Large intestine (tissue), 3 donors: ENCODE data around the gene IL21R. TPM values are rescaled to one million over a fixed set of nuclear protein-coding genes. Genes with fewer than 3 reads are reported as not detected.

Experiments
- DNase-seq, 2 donors: peaks; one replicate each; pipeline versions ENCODE4 v3.0.0 to v3.0.0-alpha.2; 2013
- H3K27ac ChIP-seq: one replicate; pipeline ENCODE4 v1.5.1; 2013; ENCODE audit warnings: low read length
- H3K27me3 ChIP-seq: 2 replicates; pipeline ENCODE4 v1.6.1; 2013; ENCODE audit warnings: low read length; ENCODE audit not compliant: control insufficient read depth, insufficient read depth
- H3K36me3 ChIP-seq: 2 replicates; pipeline ENCODE4 v1.6.1; 2013; ENCODE audit warnings: low read length; ENCODE audit not compliant: control insufficient read depth, insufficient read depth
- H3K4me1 ChIP-seq: one replicate; pipeline ENCODE4 v1.6.1; 2013; ENCODE audit warnings: low read length; ENCODE audit not compliant: control insufficient read depth, insufficient read depth
- H3K4me3 ChIP-seq: one replicate; pipeline ENCODE4 v1.5.1; 2013; ENCODE audit warnings: low read length
- H3K9me3 ChIP-seq: one replicate; pipeline ENCODE4 v1.6.1; 2013; ENCODE audit warnings: mild to moderate bottlenecking, low read depth, low read length, moderate library complexity; ENCODE audit not compliant: control insufficient read depth
- WGBS: methylation state at CpG from one replicate; pipeline ENCODE4 v1.1.5; 2013; ENCODE audit warnings: low lambda C conversion rate; ENCODE audit not compliant: insufficient coverage; 5-methylcytosine and 5-hydroxymethylcytosine counted together
- polyA plus RNA-seq: library from polyadenylated mRNA; unstranded; fragments of 120-200 nt; gene quantifications from one replicate; pipeline ENCODE4 v1.2.1, GENCODE V29; 2013

IL21R gene
- polyA plus RNA-seq, 1 donor, result 0.39 TPM

- Histone ChIP-seq H3K27ac (no peak overlapping the region), H3K36me3 (no peaks in the 10 kb centered on the region), H3K4me1 (no peaks in the 10 kb centered on the region), H3K4me3 (no peak overlapping the region), H3K9me3 (no peaks in the 10 kb centered on the region), H3K27me3 (no peaks in the 10 kb centered on the region)
- DNase-seq, result peak; percentile 57 to 67
- WGBS, result 20% methylated on average over 1 of the region's 9 CpGs
These were observed 27.1 kb upstream of the IL21R start for GRCh38 chr16:27374804-27375425.

- no peak for DNase-seq
- no peak overlapping the region for H3K4me3 ChIP-seq
- no peaks in the 10 kb centered on the region for H3K27me3 ChIP-seq
- H3K27ac ChIP-seq, result no peak overlapping the region
- H3K4me1 ChIP-seq, result no peaks in the 10 kb centered on the region
- no CpG with 5 or more reads among the region's 4 CpGs for WGBS
- H3K36me3 ChIP-seq, result no peaks in the 10 kb centered on the region
- no peaks in the 10 kb centered on the region for H3K9me3 ChIP-seq
These were observed 24.1 kb upstream of the IL21R start for GRCh38 chr16:27377666-27378485.

- no peak overlapping the region for H3K27ac ChIP-seq
- H3K9me3 ChIP-seq, result no peaks in the 10 kb centered on the region
- no peaks in the 10 kb centered on the region for H3K4me1 ChIP-seq
- no peaks in the 10 kb centered on the region for H3K36me3 ChIP-seq
- no peak overlapping the region for H3K4me3 ChIP-seq
- DNase-seq, result no peak
- no peaks in the 10 kb centered on the region for H3K27me3 ChIP-seq
- WGBS, result no CpG with 5 or more reads among the region's 11 CpGs
These were observed 23.0 kb upstream of the IL21R start for GRCh38 chr16:27378871-27379481.

DNA sequence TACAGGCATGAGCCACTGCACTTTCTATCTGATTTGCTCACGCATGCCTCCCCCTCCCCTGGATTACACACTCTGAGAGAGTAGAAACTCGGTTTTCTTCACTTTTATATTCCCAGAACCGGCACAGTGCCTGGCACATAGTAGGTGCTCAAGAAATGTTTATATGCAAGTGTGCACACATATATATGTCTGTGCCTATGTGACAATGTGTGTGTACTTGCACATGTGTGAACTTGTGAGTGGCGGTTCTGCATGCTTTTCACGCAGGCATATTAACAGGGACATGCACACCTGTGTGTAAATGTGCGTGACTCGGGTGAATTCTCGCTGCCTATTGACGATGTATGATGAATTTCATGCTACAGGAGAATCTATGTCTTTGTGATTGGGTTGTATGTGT is 22.1 kb upstream of the IL21R start:
- no peak for DNase-seq
- no CpG with 5 or more reads among the region's 9 CpGs for WGBS
- H3K4me3 ChIP-seq, result no peak overlapping the region

DNA sequence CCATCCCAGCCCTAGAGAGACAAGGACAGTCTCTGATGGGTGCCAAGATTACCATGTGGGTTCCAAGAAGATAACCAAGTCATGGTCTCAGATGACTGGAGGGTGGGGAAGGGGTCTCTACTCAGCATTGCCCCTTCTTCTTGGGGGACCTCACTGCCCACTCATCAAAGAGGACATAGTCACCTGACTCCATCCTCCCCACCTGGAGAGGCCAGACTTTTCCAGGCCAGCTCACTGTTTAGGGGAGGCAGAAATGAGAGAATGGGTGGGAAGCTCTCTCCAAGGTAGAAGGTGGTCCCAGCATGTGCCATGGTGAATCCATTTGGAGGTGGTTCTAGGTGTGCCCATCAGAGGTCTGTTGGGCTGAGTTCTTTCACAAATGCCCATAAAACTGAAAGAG is 20.7 kb upstream of the IL21R start:
- H3K9me3 ChIP-seq, result no peaks in the 10 kb centered on the region

More for the DNA sequence above, 22.1 kb upstream of the IL21R start:
- Histone ChIP-seq H3K9me3 (no peaks in the 10 kb centered on the region), H3K27ac (no peak overlapping the region), H3K27me3 (no peaks in the 10 kb centered on the region), H3K4me1 (no peaks in the 10 kb centered on the region), H3K36me3 (no peaks in the 10 kb centered on the region)

DNA sequence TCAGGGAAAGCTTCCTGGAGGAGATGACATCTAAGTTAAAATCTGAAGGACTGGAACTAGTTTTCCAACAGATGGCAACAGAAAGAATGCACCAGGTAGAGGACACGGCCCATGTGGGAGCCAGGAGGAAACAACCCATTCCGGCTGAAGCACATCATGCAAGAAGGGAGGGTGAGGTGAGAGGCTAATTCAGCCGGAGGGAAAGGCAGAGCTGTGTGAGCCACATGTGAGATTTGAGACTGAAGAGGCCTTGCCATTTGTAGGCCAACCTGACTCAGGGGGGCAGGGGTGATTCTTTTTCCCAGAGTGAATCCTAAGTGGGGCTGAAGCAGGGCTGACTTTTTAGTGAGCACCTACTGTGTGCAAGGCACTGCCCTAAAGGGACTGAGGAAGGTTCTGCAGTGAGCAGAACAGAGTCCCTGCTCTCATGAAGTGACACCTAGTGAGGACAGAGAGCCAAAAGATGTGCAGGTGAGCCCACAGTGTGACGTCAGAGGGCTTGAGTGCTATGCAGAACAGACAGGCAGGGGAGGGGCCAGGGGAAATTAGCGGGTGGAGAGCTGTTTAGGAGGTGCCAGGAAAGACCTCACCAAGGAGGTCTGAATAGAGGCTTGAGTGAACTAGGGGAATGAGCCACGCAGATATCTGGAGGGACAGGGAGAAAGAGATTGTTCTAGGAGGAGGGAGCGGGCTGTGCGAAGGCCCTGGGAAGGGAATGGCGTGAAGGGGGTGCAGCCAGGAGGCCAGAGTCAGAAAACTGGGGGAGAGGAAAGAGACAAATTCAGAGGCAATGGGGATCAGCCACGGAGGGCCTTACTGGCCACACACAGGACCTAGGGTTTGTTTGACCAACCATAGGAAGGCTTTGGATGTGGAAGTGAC is 19.8 kb upstream of the IL21R start:
- DNase-seq, result no peak
- no peaks in the 10 kb centered on the region for H3K27me3 ChIP-seq
- no peaks in the 10 kb centered on the region for H3K4me1 ChIP-seq
- H3K9me3 ChIP-seq, result no peaks in the 10 kb centered on the region
- H3K4me3 ChIP-seq, result no peak overlapping the region
- H3K27ac ChIP-seq, result no peak overlapping the region
- 95% methylated on average over 4 of the region's 10 CpGs for WGBS
- no peaks in the 10 kb centered on the region for H3K36me3 ChIP-seq

More for the DNA sequence above, 20.7 kb upstream of the IL21R start:
- H3K36me3 ChIP-seq, result no peaks in the 10 kb centered on the region
- H3K4me3 ChIP-seq, result no peak overlapping the region
- no peak for DNase-seq
- H3K27ac ChIP-seq, result no peak overlapping the region
- H3K4me1 ChIP-seq, result no peaks in the 10 kb centered on the region
- H3K27me3 ChIP-seq, result no peaks in the 10 kb centered on the region

DNA sequence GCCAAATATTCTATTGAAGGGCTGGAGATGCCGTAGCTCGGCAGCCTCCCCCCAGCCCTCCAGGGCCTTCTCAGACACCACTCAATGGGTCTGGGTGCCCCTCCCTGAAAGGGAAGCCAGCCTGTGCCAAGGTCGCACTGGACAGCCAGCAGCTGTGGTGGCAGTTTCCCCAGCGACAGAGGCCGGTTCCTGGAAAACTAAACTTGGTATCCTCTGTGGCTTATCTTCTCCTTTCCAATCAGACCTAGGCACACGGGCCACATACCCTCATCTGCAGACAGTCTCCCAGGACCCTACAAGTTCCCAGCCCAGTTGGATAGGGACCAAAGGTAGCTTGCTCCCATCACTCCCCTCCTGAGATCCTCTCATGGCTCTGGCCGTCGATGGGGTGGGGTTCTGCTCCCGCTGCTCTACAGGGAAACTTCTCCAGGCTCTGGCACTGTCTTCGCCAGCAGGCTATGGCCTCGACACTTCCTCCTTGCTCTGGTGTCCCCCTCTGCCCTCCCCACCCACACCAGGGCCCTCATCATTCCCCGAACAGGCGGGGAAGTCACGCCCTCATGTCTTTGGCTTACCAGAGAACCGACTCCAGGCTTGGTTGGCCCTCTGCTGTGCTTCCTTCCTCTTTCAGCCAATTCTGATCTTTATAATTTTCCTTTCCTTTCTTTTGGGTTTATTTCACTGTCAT is 18.3 kb upstream of the IL21R start:
- peaks cover 1% of the 10 kb centered on the region for H3K27me3 ChIP-seq
- no peak overlapping the region for H3K27ac ChIP-seq
- H3K4me3 ChIP-seq, result no peak overlapping the region
- DNase-seq, result no peak
- H3K9me3 ChIP-seq, result no peaks in the 10 kb centered on the region
- no peaks in the 10 kb centered on the region for H3K4me1 ChIP-seq
- H3K36me3 ChIP-seq, result no peaks in the 10 kb centered on the region
- 70% methylated on average over 2 of the region's 15 CpGs for WGBS

DNA sequence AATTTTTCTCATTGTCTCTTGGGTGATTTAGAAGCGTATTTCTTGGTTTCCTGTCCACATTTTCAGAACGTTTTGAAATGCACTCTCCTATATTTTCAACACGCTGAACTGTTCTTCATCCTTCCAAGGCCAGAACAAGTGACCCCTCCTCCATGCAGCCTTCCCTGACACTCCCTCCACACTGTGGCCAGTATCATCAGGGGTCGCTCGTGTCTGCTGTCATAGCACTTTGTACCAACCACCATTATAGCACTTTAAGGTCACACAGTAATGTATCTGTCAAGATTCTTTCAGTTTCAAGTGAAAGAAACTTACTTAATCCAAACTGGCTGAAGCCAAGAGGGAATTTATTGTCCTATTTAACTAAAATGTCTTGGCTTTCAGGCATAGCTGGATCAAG is 17.5 kb upstream of the IL21R start:
- no peak overlapping the region for H3K27ac ChIP-seq
- DNase-seq, result no peak
- no peak overlapping the region for H3K4me3 ChIP-seq
- H3K9me3 ChIP-seq, result no peaks in the 10 kb centered on the region
- WGBS, result 80% methylated on average over 2 of the region's 5 CpGs
- no peaks in the 10 kb centered on the region for H3K36me3 ChIP-seq
- H3K27me3 ChIP-seq, result peaks cover 3% of the 10 kb centered on the region
- no peaks in the 10 kb centered on the region for H3K4me1 ChIP-seq

GRCh38 chr16:27385398-27385797 is 16.6 kb upstream of the IL21R start:
- H3K36me3 ChIP-seq, result no peaks in the 10 kb centered on the region
- no peaks in the 10 kb centered on the region for H3K4me1 ChIP-seq

More at GRCh38 chr16:27385398-27385797, 16.6 kb upstream of the IL21R start:
- Histone ChIP-seq H3K27ac (no peak overlapping the region), H3K9me3 (no peaks in the 10 kb centered on the region), H3K27me3 (peaks cover 3% of the 10 kb centered on the region), H3K4me3 (no peak overlapping the region)
- DNase-seq, result no peak
- 100% methylated on average over 1 of the region's 7 CpGs for WGBS
